Measurements from ENCODE around the gene BAZ2A. TPM values are rescaled to one million over a fixed set of nuclear protein-coding genes. Genes with fewer than 3 reads are reported as not detected.

BAZ2A gene
- total and polyA plus RNA-seq, 2 donors (not counting 3 experiments of a cell fraction or from before 2014, with no cell fraction given): 56.0 to 91.4 TPM

DNA sequence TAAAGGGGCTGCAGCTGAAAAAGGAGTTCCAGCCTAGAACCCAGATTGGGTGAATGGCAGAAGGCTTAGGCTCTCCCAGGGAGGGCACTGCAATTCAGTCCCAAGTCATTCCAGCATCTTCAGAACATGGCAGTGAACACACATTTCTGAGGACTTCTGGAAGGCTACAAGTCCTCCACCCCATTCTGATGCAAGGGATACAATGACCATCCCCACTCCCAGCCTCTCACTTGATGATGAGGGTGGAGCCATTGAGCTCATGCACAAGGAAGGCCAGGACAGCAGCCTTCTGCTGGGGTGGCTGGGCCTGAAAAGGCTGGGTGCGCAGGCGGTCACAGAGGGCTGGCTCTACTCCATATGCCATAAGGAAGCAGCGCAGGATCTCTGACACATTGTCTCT is 25.8 kb downstream of the BAZ2A start:
- Histone ChIP-seq H3K79me2 (ENCODE audit: control insufficient read depth, insufficient read depth, low read length) (no peaks in the 10 kb centered on the region), H4K20me1 (replicated peaks; ENCODE audit: control insufficient read depth, extremely low read depth, insufficient read depth, low read length) (no peaks in the 10 kb centered on the region), H3K4me3 (replicated peaks in 1 of 3; ENCODE audit: insufficient read depth in 1 of 3, low read depth in 1 of 3, low read length in 3 of 3) (no peak overlapping the region), H3K36me3 (ENCODE audit: control insufficient read depth in 2 of 2, extremely low read depth in 1 of 2, insufficient read depth in 2 of 2, low read length in 2 of 2) (peaks cover 48 to 58% of the 10 kb centered on the region in 2 experiments), H3K27me3 (ENCODE audit: control insufficient read depth in 2 of 2, insufficient read depth in 2 of 2, low read length in 2 of 2) (no peaks in the 10 kb centered on the region), H3K9me1 (replicated peaks; ENCODE audit: control insufficient read depth, extremely low read depth, insufficient read depth, low read length) (no peaks in the 10 kb centered on the region), H3K9ac (replicated peaks; ENCODE audit: extremely low read depth, insufficient read depth, low read length) (no peak overlapping the region), H3K9me3 (replicated peaks; ENCODE audit: control insufficient read depth, insufficient read depth, low read length) (no peaks in the 10 kb centered on the region), H3K4me1 (ENCODE audit: control insufficient read depth, extremely low read depth, insufficient read depth, low read length) (no peaks in the 10 kb centered on the region), H3K27ac (ENCODE audit: insufficient read depth, low read depth, low read length) (no peak overlapping the region), H2AFZ (ENCODE audit: low read depth, low read length) (no peak overlapping the region), H3K4me2 (ENCODE audit: insufficient read depth, low read length) (no peak overlapping the region)
- CTCF ChIA-PET: interaction anchor here (0.9 to 7.1 kb wide), 3 partner anchors 10 to 90 kb away, joined by 3 to 90 read pairs (median 11); no protein-coding TSS in a partner anchor
- DNase-seq (ENCODE audit: low read depth, low spot score): no peak
- FAIRE-seq: no peak
- dilution Hi-C loops (cut with MboI; ENCODE audit: extremely low pct_ligation_motif_present, low sequenced_read_pairs): no loop called here
- no TSS peak for BruUV-seq (replicated peaks)
- TF ChIP-seq GATA2 (IDR thresholded peaks at IDR 0.05; ENCODE audit: insufficient read depth, insufficient read length, low read depth, low read length): no peak
- no peak for TF ChIP-seq MYC (IDR thresholded peaks at IDR 0.05; ENCODE audit: low read depth, low read length)
- no peak for TF ChIP-seq JUN (IDR thresholded peaks at IDR 0.05; ENCODE audit: borderline replicate concordance, insufficient read depth, insufficient read length, low read depth)
- POLR2A ChIA-PET: no interaction called here
- intact Hi-C loops (cut with micrococcal nuclease): no loop called here

DNA sequence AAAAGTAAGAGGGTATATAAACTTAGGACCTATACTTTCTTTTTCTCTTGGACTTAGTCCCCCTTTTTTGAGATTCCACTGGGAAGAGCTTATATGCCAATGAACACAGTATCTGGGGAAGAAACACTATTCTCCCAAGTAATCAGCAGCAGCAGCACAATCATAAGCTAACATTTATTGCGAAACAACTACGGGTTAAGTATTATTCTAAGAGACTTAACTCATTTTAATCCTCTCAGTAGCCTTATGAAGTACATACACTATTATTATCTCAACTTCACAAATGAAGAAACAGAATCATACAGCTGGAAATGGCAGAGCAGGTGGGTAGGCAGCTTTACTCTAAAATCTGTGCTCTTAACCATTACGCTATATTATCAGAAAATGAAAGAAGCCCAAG is 27.9 kb downstream of the BAZ2A start:
- H3K79me2 ChIP-seq (ENCODE audit: control insufficient read depth, insufficient read depth, low read length): no peaks in the 10 kb centered on the region
- POLR2A ChIA-PET: interaction anchor here (0.7 to 0.8 kb wide), 2 partner anchors 18 to 34 kb away, joined by 3 read pairs; no protein-coding TSS in a partner anchor
- no peaks in the 10 kb centered on the region for H3K9me3 ChIP-seq (replicated peaks; ENCODE audit: control insufficient read depth, insufficient read depth, low read length)
- FAIRE-seq (no peak), DNase-seq (ENCODE audit: low read depth, low spot score) (no peak)
- H3K36me3 ChIP-seq (ENCODE audit: control insufficient read depth in 2 of 2, extremely low read depth in 1 of 2, insufficient read depth in 2 of 2, low read length in 2 of 2): peaks cover 54 to 70% of the 10 kb centered on the region in 2 experiments
- H4K20me1 ChIP-seq (replicated peaks; ENCODE audit: control insufficient read depth, extremely low read depth, insufficient read depth, low read length): no peaks in the 10 kb centered on the region
- no peaks in the 10 kb centered on the region for H3K4me1 ChIP-seq (ENCODE audit: control insufficient read depth, extremely low read depth, insufficient read depth, low read length)
- H3K4me3 ChIP-seq (replicated peaks in 1 of 3; ENCODE audit: insufficient read depth in 1 of 3, low read depth in 1 of 3, low read length in 3 of 3): no peak overlapping the region
- intact Hi-C loops (cut with micrococcal nuclease) (no loop called here), dilution Hi-C loops (cut with MboI; ENCODE audit: extremely low pct_ligation_motif_present, low sequenced_read_pairs) (no loop called here)
- no peaks in the 10 kb centered on the region for H3K9me1 ChIP-seq (replicated peaks; ENCODE audit: control insufficient read depth, extremely low read depth, insufficient read depth, low read length)
- CTCF ChIA-PET: interaction anchor here (0.6 to 7.1 kb wide), 7 partner anchors 9 to 88 kb away, joined by 3 to 90 read pairs (median 6); no protein-coding TSS in a partner anchor
- BruUV-seq (replicated peaks): no TSS peak
- H3K4me2 ChIP-seq (ENCODE audit: insufficient read depth, low read length): no peak overlapping the region
- H3K9ac ChIP-seq (replicated peaks; ENCODE audit: extremely low read depth, insufficient read depth, low read length): no peak overlapping the region
- no peak overlapping the region for H3K27ac ChIP-seq (ENCODE audit: insufficient read depth, low read depth, low read length)
- no peaks in the 10 kb centered on the region for H3K27me3 ChIP-seq (ENCODE audit: control insufficient read depth in 2 of 2, insufficient read depth in 2 of 2, low read length in 2 of 2)
- H2AFZ ChIP-seq (ENCODE audit: low read depth, low read length): no peak overlapping the region
- TF ChIP-seq POLR2A (IDR thresholded peaks at IDR 0.05; ENCODE audit: low read depth, low read length) (no peak), MAX (IDR thresholded peaks at IDR 0.05; ENCODE audit: insufficient read depth, insufficient read length) (no peak), JUN (IDR thresholded peaks at IDR 0.05; ENCODE audit: borderline replicate concordance, insufficient read depth, insufficient read length, low read depth) (no peak), FOS (IDR thresholded peaks at IDR 0.05; ENCODE audit: borderline replicate concordance, insufficient read depth, low read length) (no peak), MYC (IDR thresholded peaks at IDR 0.05; ENCODE audit: low read depth, low read length) (no peak), EZH2 (IDR thresholded peaks at IDR 0.05; ENCODE audit: borderline replicate concordance, low read depth, low read length, severe bottlenecking) (no peak), GATA2 (IDR thresholded peaks at IDR 0.05; ENCODE audit: insufficient read depth, insufficient read length, low read depth, low read length) (no peak), POLR2AphosphoS5 (IDR thresholded peaks at IDR 0.05; ENCODE audit: insufficient read depth, low read depth, low read length) (no peak)
- TF ChIP-seq, protein P1, sequence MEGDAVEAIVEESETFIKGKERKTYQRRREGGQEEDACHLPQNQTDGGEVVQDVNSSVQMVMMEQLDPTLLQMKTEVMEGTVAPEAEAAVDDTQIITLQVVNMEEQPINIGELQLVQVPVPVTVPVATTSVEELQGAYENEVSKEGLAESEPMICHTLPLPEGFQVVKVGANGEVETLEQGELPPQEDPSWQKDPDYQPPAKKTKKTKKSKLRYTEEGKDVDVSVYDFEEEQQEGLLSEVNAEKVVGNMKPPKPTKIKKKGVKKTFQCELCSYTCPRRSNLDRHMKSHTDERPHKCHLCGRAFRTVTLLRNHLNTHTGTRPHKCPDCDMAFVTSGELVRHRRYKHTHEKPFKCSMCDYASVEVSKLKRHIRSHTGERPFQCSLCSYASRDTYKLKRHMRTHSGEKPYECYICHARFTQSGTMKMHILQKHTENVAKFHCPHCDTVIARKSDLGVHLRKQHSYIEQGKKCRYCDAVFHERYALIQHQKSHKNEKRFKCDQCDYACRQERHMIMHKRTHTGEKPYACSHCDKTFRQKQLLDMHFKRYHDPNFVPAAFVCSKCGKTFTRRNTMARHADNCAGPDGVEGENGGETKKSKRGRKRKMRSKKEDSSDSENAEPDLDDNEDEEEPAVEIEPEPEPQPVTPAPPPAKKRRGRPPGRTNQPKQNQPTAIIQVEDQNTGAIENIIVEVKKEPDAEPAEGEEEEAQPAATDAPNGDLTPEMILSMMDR (IDR thresholded peaks at IDR 0.05; ENCODE audit: extremely low read depth in 1 of 2, insufficient read depth in 1 of 2, low read depth in 1 of 2, low read length in 2 of 2): no peak
